22Rv1 (cell line): ENCODE data around the gene EXOC4.

Source experiments
- ZFX ChIP-seq: fragments of 450-650 bp; IDR thresholded peaks from 2 replicates; pipeline ENCODE4 v1.6.1; 2017; ENCODE audit warnings: antibody characterized with exemption, borderline replicate concordance
- TF ChIP-seq, protein P1 (sequence below): fragments of 450-650 bp; IDR thresholded peaks from 2 replicates; pipeline ENCODE4 v1.5.1; 2017; ENCODE audit warnings: mild to moderate bottlenecking

GRCh38 chr7:133411395-133411794, 158.5 kb downstream of the EXOC4 start:
- TF ChIP-seq, protein P1, sequence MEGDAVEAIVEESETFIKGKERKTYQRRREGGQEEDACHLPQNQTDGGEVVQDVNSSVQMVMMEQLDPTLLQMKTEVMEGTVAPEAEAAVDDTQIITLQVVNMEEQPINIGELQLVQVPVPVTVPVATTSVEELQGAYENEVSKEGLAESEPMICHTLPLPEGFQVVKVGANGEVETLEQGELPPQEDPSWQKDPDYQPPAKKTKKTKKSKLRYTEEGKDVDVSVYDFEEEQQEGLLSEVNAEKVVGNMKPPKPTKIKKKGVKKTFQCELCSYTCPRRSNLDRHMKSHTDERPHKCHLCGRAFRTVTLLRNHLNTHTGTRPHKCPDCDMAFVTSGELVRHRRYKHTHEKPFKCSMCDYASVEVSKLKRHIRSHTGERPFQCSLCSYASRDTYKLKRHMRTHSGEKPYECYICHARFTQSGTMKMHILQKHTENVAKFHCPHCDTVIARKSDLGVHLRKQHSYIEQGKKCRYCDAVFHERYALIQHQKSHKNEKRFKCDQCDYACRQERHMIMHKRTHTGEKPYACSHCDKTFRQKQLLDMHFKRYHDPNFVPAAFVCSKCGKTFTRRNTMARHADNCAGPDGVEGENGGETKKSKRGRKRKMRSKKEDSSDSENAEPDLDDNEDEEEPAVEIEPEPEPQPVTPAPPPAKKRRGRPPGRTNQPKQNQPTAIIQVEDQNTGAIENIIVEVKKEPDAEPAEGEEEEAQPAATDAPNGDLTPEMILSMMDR, result no peak
- no peak for TF ChIP-seq ZFX
